Upper lobe of right lung (tissue), 1 donor: Measurements from ENCODE around the gene ARMC12. TPM values are rescaled to one million over a fixed set of nuclear protein-coding genes. Genes with fewer than 3 reads are reported as not detected.

Experiments
- ATAC-seq: fragments of 200-7000 bp; cut with Tn5 transposase; one replicate; pipeline ENCODE4 v1.9.1; 2020; ENCODE audit warnings: mild to moderate bottlenecking, moderate library complexity
- DNase-seq: peaks from one replicate; pipeline ENCODE4 v3.0.0-alpha.2; 2020
- H3K27ac ChIP-seq: fragments of 200-600 bp; one replicate; pipeline ENCODE4 v1.8.0; 2022
- H3K27me3 ChIP-seq: fragments of 200-600 bp; one replicate; pipeline ENCODE4 v1.8.0; 2022; ENCODE audit warnings: mild to moderate bottlenecking
- H3K36me3 ChIP-seq: fragments of 200-600 bp; one replicate; pipeline ENCODE4 v1.8.0; 2022
- H3K4me1 ChIP-seq: fragments of 200-600 bp; one replicate; pipeline ENCODE4 v1.8.0; 2022
- H3K4me3 ChIP-seq: fragments of 200-600 bp; one replicate; pipeline ENCODE4 v1.8.0; 2022; ENCODE audit warnings: mild to moderate bottlenecking
- H3K9me3 ChIP-seq: fragments of 200-600 bp; one replicate; pipeline ENCODE4 v1.8.0; 2022
- intact Hi-C: fragments of 100-400 bp; cut with DNase I; formaldehyde crosslinking; loops from one replicate; pipeline ENCODE4 v1.11.0; 2022
- total RNA-seq: library from RNA; stranded (reverse); fragmentation: NEBNext Ultra II Directional; extraction: Animal tissue kit (Norgen Biotek cat#: 25700); gene quantifications from one replicate; pipeline ENCODE4 v1.2.1, GENCODE V29; 2021
- TF ChIP-seq, protein P1 (sequence below): fragments of 200-600 bp; IDR thresholded peaks from one replicate; pipeline ENCODE4 v1.8.0; 2022; ENCODE audit warnings: antibody characterized with exemption
- donor health status: DM: no; HTN: yes; CAD: no; lungs with severe emphysema.

Gene ARMC12
- total RNA-seq, 1 donor from 2014 or later: 0.52 TPM

DNA sequence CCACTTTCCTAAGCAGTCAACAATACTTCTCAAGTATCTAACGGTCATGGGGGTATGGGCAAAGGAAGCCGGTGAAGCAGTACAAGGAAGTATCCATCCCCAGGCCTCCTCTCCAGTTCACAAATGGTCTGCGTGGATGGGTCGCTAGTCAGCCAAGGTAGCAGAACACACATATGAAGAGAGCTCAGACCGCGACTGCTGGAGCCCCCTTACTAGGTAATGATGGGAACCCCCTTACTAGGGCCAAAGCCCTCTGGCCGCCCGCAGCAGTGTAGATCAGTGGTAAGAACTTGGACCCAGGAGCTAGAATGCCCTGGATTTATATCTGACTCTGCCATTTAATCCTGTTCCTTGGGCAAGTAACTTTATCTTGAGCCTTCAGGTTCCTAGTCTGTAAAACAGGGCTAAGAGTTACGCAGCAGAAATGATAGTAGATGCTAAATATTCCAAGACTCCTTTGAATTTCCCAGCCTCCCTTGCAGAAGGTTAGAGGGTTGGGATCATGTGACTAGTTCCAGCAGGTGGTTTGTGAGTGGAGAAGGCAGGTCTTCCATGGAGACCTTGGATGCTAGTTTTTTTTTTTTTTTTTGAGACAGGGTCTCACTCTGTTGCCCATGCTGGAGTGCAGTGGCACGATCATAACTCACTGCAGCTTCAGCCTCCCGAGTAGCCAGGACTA lies 37.4 kb downstream of the ARMC12 start:
- TF ChIP-seq, protein P1, sequence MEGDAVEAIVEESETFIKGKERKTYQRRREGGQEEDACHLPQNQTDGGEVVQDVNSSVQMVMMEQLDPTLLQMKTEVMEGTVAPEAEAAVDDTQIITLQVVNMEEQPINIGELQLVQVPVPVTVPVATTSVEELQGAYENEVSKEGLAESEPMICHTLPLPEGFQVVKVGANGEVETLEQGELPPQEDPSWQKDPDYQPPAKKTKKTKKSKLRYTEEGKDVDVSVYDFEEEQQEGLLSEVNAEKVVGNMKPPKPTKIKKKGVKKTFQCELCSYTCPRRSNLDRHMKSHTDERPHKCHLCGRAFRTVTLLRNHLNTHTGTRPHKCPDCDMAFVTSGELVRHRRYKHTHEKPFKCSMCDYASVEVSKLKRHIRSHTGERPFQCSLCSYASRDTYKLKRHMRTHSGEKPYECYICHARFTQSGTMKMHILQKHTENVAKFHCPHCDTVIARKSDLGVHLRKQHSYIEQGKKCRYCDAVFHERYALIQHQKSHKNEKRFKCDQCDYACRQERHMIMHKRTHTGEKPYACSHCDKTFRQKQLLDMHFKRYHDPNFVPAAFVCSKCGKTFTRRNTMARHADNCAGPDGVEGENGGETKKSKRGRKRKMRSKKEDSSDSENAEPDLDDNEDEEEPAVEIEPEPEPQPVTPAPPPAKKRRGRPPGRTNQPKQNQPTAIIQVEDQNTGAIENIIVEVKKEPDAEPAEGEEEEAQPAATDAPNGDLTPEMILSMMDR: no peak
- intact Hi-C loops: no loop called here
- Histone ChIP-seq H3K27ac (no peak overlapping the region), H3K27me3 (peaks cover 29% of the 10 kb centered on the region), H3K36me3 (no peaks in the 10 kb centered on the region), H3K9me3 (no peaks in the 10 kb centered on the region), H3K4me3 (no peak overlapping the region), H3K4me1 (peaks cover 7% of the 10 kb centered on the region)
- ATAC-seq (no peak), DNase-seq (no peak)

GRCh38 chr6:35775031-35775430 lies 38.2 kb downstream of the ARMC12 start:
- DNase-seq: no peak
- H3K36me3 ChIP-seq: no peaks in the 10 kb centered on the region
- no peak for ATAC-seq
- H3K27me3 ChIP-seq: peaks cover 29% of the 10 kb centered on the region
- TF ChIP-seq, protein P1: no peak
- no peak overlapping the region for H3K4me3 ChIP-seq
- intact Hi-C loops: no loop called here
- H3K9me3 ChIP-seq: no peaks in the 10 kb centered on the region
- H3K4me1 ChIP-seq: peaks cover 7% of the 10 kb centered on the region
- no peak overlapping the region for H3K27ac ChIP-seq

- peaks cover 7% of the 10 kb centered on the region for H3K4me1 ChIP-seq
- peaks cover 29% of the 10 kb centered on the region for H3K27me3 ChIP-seq
- peak within 1 kb of the TSS; percentile 48 for H3K4me3 ChIP-seq
- DNase-seq (peak; percentile 67), ATAC-seq (peak; percentile 52)
- H3K27ac ChIP-seq: no peak within 1 kb of the TSS
- intact Hi-C loops: no loop called here
- no peaks in the 10 kb centered on the region for H3K36me3 ChIP-seq
- TF ChIP-seq, protein P1: no peak
- no peaks in the 10 kb centered on the region for H3K9me3 ChIP-seq
Measured at GRCh38 chr6:35776364-35777215, 39.8 kb downstream of the ARMC12 start, which contains the start of gene CLPSL2. Gene CLPSL2 (plus strand): TSS chr6:35776598. CDS start chr6:35776619, 21 bp downstream.

GRCh38 chr6:35777356-35778102 lies 40.7 kb downstream of the ARMC12 start:
- no peak overlapping the region for H3K4me3 ChIP-seq
- H3K27me3 ChIP-seq: peaks cover 29% of the 10 kb centered on the region
- H3K4me1 ChIP-seq: peaks cover 7% of the 10 kb centered on the region
- H3K9me3 ChIP-seq: no peaks in the 10 kb centered on the region
- TF ChIP-seq, protein P1: no peak
- intact Hi-C loops: no loop called here
- no peaks in the 10 kb centered on the region for H3K36me3 ChIP-seq
- ATAC-seq (no peak), DNase-seq (peak; percentile 41)
- no peak overlapping the region for H3K27ac ChIP-seq

DNA sequence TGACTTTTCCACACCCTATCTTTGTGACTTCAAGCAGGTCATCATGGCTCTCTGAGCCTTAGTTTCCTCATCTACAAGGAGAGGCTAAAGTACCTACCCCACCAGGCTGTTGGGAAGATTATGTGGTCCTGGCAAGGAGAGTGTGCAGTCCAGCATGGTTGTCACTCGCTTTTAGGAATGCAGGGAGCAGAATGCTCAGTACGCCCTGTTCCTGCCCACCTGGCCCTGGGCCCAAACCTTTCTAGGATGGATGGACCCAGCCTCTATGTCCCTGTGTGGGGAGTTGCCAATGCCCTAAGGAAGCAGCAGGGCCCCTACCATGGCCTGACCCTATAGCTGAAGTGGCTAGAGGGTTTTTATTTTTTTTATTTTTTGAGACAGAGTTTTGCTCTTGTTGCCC lies 41.6 kb downstream of the ARMC12 start:
- DNase-seq (peak; percentile 20), ATAC-seq (no peak)
- H3K4me3 ChIP-seq: no peak overlapping the region
- TF ChIP-seq, protein P1: no peak
- intact Hi-C loops: no loop called here
- peaks cover 7% of the 10 kb centered on the region for H3K4me1 ChIP-seq
- H3K27ac ChIP-seq: no peak overlapping the region
- peaks cover 24% of the 10 kb centered on the region for H3K27me3 ChIP-seq
- H3K36me3 ChIP-seq: no peaks in the 10 kb centered on the region
- no peaks in the 10 kb centered on the region for H3K9me3 ChIP-seq
